ENCODE measurements around the gene ZNF268.
"Not testable (repeated sequence)": the region's sequence is repeated elsewhere in the genome, so short reads cannot be mapped to it uniquely, and the experiment has no call there.

Gene ZNF268

DNA sequence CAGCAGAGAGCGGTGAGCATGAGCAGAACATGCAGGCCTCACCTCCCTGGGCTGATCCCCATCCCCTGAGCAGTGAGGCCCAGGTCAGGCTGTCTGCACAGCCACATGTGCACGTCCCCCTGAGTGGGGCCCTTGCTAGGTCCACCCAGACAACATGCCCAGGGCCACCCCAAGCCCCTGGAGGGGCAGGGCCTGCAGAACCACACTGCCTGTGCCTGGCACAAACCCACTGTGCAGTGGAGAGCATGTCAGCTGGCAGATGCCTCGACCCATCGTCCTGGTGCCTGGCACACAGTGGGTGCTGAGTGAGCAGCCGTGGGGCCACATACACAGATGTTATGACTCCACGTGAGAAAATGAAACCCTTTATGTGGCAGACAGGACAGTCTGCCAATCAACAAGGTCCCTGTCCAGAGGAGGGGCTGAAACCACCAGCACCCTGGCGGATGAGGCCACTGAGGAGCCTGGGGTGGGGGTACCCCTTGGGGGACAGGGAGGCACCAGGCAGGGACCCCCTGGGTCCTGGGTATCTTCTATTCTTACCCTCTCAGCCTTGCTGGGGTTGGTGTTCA lies 46.1 kb downstream of the ZNF268 start:
- no peak for DNase-seq

DNA sequence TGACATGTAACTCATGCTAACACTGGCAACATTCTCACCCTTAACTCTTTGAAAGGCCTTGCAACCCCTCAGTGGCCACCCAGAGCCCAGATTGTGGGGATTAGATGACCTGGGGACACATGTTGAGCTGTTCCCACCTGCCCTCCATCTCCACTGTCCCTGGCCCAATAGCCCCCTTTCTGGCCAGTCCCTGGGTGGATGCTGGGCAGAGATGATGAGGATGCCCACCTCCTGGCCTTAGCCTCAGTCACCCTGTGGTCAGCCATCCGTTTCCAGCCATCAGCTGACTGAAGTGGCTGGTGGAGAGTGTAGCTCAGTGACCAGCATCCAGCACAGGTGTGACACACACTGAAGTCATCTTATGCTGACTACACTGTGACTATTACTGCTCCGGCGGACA lies 49.7 kb downstream of the ZNF268 start:
- no peak for DNase-seq

DNA sequence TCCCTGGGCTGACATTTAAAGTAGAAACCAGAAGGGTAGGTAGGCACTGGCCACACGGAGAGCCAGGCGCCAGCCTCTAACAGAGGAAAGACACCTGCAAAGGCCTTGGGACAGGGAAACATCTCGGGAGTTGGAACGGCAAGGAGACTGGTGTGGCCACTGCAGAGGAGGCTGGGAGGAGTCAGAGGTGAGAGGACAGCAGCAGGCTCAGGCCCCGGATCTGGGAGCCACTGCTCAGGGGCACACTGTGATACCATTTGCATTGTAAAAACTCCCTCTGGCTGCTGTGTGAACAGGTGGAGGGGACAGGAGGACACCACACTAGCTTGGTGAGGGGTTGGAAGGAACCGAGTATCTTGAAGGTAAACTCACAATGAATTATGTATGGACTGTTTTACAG lies 51.7 kb downstream of the ZNF268 start:
- DNase-seq: no peak

DNA sequence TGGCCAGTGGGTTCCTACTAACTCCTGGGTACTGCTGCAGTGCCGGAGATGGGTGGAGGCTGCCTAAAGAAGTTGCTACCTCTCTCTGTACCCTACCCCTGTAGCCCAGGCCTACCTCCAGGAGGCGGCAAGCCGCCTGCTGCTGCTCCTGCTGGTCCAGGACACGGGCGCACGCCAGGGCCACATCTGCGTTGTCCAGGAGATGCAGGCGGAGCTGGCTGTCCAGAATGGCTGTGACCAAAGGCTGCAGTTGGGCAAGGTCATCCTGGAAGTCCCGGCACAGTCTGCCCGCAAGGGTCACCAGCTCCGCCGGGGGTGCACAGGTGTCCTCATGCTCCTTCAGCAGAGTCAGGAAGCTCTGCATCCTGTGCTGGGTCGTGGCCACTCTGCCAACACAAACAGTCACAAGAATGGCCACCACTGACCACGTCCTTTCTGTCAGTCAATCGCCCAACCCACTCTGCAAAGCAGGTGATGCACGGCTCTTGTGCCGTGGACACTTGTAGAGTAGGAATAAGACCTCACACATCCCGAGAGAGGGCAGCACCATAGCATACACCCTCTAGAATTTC lies 52.8 kb downstream of the ZNF268 start:
- no peak for DNase-seq

DNA sequence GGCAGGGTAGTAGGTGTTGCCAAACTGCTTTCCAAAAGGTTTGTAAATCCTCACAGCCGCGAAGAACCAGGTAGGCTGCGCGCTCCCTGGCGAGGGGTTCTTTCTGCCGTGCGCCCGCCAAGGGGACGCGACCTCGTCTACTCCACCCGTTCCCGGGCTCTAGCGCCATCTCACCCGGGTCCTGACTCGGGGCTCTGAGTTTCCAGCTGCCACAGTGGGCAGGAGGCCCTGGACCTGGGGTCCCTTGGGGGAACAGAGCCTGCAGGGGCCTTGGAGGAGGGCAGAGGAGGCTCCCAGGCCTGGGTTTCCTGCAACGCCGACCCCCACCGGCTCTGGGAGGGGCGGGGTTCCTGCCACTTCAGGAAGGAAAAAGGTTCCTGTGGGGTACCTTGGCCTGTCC lies 53.7 kb downstream of the ZNF268 start:
- no peak for DNase-seq

DNA sequence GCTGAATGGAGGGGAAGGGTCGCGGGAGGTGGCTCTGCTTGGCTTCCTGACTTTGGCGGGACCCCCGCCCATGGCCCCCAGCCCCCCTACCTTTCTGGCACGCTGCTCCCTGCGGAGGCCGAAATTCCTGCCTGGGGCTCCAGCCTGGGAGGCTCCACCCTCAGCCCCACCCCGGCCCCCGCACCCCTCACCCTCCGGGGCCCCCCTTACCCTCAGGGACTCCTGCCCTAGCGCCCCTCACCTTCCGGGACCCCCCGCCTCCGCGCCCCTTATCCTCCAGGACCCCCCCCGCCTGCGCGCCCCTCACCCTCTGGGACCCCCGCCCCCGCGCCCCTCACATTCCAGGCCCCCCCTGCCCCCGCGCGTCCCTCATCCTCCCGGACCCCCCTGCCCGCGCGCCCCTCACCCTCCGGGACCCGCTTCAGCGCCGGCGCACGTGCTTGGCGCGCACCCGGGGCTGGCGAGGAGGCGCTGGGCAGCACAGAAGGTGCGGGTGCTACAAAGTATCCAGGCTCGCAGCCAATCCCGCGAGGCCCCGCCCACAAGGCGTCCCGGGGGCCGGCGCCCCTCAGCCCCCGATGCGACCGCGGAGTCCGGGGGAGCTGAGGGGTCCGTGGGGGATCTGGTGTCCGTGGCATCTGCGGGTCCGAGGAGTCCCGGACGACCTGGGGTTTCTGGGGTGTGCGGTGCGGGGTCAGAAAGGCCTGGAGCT lies 54.3 kb downstream of the ZNF268 start, which contains the start of gene ANHX:
Gene ANHX (minus strand): TSS at position 477 of the 712 bp plus-strand sequence. CDS start 1,521 bp downstream, outside the sequence.
- DNase-seq: no peak

DNA sequence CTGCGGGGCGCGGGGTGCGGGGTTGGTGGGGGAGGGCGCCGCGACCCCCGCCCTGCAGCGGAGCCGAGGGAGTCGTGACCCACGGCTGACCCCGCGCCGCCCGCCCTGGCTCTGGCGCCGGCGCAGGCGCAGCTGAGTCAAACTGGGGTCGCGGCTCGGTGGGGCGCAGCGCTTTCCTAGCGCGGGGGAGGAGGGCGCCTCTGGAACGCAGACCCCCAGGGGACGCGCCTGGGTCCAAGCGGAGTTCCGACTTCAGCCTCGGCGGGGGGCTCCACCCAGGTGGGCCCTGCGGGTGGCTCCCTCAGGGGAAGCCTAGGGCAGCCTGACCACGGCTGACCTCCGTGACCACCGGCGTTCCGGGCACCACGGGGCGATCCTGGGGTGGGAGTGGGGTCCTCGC lies 54.8 kb downstream of the ZNF268 start:
- no peak for DNase-seq

DNA sequence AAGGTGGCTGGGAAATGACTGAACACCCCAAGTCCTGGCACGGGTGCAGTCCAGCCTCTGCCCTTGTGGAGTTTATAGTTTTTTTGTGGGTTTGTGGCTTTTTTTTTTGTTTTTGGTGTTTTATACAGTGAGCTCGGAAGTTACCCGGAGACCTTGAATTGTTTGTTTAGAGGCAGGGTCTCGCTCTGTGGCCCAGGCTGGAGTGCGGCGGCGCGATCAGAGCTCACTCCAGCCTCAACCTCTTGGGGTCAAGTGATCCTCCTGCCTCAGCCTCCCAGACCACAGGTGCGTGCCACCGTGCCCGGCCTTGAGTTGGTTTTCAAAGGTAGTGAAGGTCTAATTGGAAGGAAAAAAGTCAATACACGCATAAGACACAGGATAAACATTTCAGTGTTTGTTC lies 55.3 kb downstream of the ZNF268 start:
- no peak for DNase-seq

DNA sequence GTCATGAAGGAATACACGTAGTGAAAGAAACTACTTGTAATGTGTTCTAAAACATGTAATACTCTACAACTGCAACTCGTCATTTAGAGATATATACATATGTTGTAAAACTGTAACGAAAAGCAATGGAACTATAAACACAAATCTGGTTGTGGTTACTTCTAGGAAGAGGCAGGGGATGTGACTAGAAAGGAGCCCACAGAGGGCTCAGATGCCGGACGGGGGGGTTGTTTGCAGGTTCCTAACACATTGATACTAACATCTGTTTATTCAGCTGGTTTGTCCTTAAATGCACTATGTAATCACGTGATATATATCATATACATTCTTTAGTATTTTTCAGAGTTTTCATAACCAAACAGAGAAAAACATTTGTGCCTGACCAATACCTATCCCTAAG lies 70.4 kb downstream of the ZNF268 start:
- DNase-seq: no peak

DNA sequence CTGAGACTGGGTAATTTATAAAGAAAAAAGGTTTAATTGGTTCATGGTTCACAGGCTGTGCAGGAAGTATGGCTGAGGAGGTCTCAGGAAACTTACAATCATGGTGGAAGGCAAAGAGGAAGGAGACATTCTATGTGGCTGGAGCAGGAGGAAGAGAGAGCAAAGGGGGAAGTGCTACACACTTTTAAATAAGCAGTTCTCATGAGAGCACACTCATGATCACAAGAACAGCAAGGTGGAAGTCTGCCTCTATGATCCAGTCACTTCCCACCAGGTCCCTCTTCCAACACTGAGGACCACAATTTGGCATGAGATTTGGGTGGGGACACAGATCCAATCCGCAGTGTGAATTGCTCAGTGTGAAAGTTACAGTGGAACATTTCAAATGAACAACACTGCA lies 74.5 kb downstream of the ZNF268 start:
- DNase-seq: not testable (repeated sequence)

DNA sequence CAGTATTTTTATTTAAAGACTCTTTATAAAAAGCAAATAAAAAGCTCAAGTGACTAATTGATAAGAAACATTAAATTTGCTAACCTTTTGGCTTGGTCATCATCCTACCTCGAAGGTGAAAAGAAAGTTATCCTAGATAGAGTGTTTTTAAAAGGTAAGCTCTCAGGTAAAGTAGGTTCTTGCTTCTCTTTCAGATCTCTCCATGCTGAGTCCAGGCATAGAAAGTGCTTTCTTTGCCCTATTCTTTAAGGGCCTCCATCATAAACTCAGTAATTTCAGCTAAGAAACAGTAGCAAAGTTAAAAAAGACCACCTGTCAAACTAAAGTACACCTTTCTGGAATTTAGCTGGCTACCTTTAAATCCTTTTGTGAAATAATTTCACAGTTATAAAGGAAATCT lies 75.0 kb downstream of the ZNF268 start:
- DNase-seq: no peak

DNA sequence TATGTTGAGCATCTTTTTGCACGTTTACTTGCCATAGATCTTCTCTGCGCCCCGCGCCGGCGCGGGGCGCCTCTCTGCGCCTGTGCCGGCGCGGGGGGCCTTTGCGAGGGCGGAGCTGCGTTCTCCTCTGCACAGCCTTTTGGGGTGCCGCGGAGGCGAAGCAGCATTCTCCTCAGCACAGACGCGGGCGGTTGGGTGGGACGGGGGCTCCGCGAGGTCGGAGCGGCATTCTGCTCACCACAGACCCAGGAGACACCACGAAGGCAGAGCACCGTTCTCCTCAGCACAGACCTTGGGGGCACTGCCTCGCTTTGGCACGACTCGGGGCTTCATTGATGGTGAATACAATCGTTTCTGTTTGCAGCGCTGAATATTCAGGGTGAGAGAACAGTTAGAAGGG lies 82.9 kb downstream of the ZNF268 start:
- no peak for DNase-seq
